Ectodermal cell (in vitro differentiated cells): ENCODE measurements around the gene TSHZ2.
"Not testable (repeated sequence)": the region's sequence is repeated elsewhere in the genome, so short reads cannot be mapped to it uniquely, and the experiment has no call there.

Source experiments
- H3K27ac ChIP-seq: 2 replicates; pipeline ENCODE4 v1.7.0; 2013; ENCODE audit warnings: mild to moderate bottlenecking, low read depth, low read length; ENCODE audit not compliant: insufficient read depth, poor library complexity, severe bottlenecking
- H3K27me3 ChIP-seq: 2 replicates; pipeline ENCODE4 v1.7.0; 2013; ENCODE audit warnings: mild to moderate bottlenecking, low read length; ENCODE audit not compliant: insufficient read depth, control insufficient read depth, poor library complexity, severe bottlenecking
- H3K36me3 ChIP-seq: one replicate; pipeline ENCODE4 v1.7.0; 2013; ENCODE audit warnings: low read length; ENCODE audit not compliant: control insufficient read depth, insufficient read depth
- H3K4me1 ChIP-seq: one replicate; pipeline ENCODE4 v1.7.0; 2013; ENCODE audit warnings: low read length; ENCODE audit not compliant: control insufficient read depth, insufficient read depth
- H3K4me3 ChIP-seq: 2 replicates; pipeline ENCODE4 v1.7.0; 2013; ENCODE audit warnings: low read depth, low read length, control low read depth; ENCODE audit not compliant: insufficient read depth
- H3K9me3 ChIP-seq: 2 replicates; pipeline ENCODE4 v1.7.0; 2013; ENCODE audit warnings: mild to moderate bottlenecking, low read length, moderate library complexity; ENCODE audit not compliant: control insufficient read depth
- WGBS, 2 experiments: methylation state at CpG; one replicate each; pipeline ENCODE4 v1.1.7; 2013; ENCODE audit warnings: missing lambda C conversion rate in 2 of 2; 5-methylcytosine and 5-hydroxymethylcytosine counted together

The TSHZ2 gene

DNA sequence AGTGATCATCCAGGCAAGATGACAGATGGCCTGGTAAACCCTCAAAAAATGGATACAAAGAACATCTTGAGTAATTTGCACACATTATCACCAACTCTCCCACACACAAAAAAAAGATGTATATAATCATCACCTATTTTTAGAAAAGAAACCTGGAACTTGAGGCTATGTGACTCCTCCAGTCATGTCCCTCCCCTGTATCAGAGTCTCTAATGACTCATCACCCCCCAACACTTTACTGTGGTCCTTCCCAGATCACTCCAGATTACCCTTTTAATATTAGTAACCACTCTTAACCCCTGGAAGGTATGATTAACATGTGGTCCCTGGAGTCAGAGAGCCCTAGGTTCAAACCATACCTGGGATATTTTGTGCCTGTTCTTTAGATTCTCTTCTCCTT, 476.7 kb downstream of the TSHZ2 start:
- H3K9me3 ChIP-seq = no peaks in the 10 kb centered on the region
- H3K27ac ChIP-seq = no peak overlapping the region
- no peaks in the 10 kb centered on the region for H3K27me3 ChIP-seq
- no peak overlapping the region for H3K4me3 ChIP-seq
- no peaks in the 10 kb centered on the region for H3K36me3 ChIP-seq
- peaks cover 7% of the 10 kb centered on the region for H3K4me1 ChIP-seq

DNA sequence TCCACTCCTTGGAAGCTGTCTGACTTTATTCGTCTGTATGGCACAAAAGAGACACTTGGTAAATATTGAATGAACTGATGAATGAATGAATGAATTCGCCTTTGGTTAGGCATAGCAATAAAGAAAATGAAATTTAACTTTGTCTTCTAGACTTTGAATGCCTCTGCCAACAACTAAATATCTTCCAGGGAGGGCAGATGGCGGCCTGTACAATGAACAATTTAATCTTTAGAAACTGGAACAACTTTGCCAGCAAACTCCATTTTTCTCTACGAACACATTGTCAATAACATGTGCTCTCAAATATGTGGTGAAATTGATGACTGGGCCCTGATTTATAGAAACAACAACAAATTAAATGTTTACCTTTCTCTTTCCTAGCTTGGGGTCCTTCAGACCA, 480.9 kb downstream of the TSHZ2 start:
- Histone ChIP-seq H3K27me3 (no peaks in the 10 kb centered on the region), H3K27ac (no peak overlapping the region), H3K9me3 (no peaks in the 10 kb centered on the region), H3K4me1 (no peaks in the 10 kb centered on the region), H3K4me3 (no peak overlapping the region), H3K36me3 (no peaks in the 10 kb centered on the region)
- 95 to 96% methylated on average over 3 to 4 of the region's 4 CpGs for WGBS, 2 experiments

DNA sequence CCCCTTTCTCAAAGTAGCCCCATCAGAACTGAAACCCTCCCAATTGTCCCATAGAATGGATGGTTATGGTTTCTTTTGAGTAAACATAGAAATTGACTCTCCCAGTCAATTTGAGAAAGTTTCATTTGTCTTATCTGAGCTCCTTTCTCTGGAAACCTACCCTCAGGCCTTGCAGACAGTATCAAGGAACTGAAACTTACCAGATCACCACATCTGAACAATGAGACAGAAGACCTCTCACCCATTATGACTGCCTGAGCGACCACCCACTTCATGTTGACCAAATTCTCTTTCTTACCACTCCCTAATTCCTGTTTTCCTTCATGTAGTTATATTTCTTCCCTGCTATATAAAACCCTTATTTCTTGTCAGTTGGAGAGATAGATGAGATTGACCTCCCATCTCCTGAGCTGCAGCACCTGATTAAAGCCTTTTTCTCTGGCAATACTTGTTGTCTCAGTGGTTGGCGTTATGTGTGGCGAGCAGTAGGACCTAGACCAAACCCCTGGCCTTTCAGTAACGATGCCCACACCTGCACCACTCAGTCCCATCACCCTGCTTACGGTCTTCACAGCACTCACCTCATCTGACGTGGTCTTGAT, 482.6 kb downstream of the TSHZ2 start:
- Histone ChIP-seq H3K9me3 (no peaks in the 10 kb centered on the region), H3K27ac (no peak overlapping the region), H3K36me3 (no peaks in the 10 kb centered on the region), H3K4me1 (no peaks in the 10 kb centered on the region), H3K4me3 (no peak overlapping the region), H3K27me3 (no peaks in the 10 kb centered on the region)
- WGBS, 2 experiments = 86% methylated on average over 6 of the region's 6 CpGs

- H3K27ac ChIP-seq = no peak overlapping the region
- no peaks in the 10 kb centered on the region for H3K9me3 ChIP-seq
- no peak overlapping the region for H3K4me3 ChIP-seq
- no peaks in the 10 kb centered on the region for H3K36me3 ChIP-seq
- WGBS, 2 experiments = 94% methylated on average over 6 of the region's 6 CpGs
- H3K27me3 ChIP-seq = no peaks in the 10 kb centered on the region
- no peaks in the 10 kb centered on the region for H3K4me1 ChIP-seq
Measured at GRCh38 chr20:53463101-53463972, 491.2 kb downstream of the TSHZ2 start.

DNA sequence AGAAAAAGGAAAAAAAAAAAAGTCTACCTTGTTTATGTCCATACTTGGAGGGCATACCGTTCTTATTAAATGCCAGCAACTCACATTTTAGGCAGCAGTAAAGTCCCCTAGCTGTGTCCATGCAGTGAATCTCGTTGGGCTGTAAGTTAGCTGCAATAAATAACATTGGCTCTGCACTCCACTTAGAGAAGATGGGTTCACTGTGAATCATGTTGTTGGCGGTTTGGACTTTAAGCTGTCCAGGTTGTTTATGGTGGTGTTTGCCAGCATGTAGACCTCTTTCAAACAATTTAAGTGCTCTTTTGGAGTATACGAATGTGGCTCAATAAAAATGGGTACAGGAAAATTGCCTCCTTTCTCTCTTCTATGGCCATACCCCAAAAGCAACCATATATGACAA, 494.1 kb downstream of the TSHZ2 start:
- no peak overlapping the region for H3K27ac ChIP-seq
- H3K9me3 ChIP-seq = no peaks in the 10 kb centered on the region
- 94 to 95% methylated on average over 3 to 4 of the region's 4 CpGs for WGBS, 2 experiments
- no peaks in the 10 kb centered on the region for H3K4me1 ChIP-seq
- no peaks in the 10 kb centered on the region for H3K27me3 ChIP-seq
- no peak overlapping the region for H3K4me3 ChIP-seq
- H3K36me3 ChIP-seq = no peaks in the 10 kb centered on the region

DNA sequence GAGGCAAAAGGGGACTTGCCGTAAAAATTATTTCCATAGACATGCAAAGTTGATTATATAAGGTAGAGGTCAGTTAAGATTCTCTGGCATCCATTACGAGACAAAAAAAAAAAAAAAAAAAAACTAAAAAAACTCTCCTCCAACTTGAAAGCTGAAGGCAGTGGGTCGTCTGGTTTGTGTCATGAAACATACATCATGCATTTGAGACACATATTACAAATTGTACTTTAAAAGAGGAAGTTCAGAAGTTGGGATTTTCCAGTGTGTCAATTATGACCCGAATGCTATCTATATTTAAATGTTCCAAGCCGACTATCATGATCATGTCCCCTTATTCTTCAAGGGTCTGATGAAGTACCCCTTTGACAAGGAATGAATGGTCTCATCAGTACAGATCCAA, 496.4 kb downstream of the TSHZ2 start:
- H3K4me3 ChIP-seq = no peak overlapping the region
- H3K9me3 ChIP-seq = no peaks in the 10 kb centered on the region
- H3K36me3 ChIP-seq = no peaks in the 10 kb centered on the region
- WGBS, 2 experiments = 94 to 95% methylated on average over 3 to 5 of the region's 5 CpGs
- H3K4me1 ChIP-seq = no peaks in the 10 kb centered on the region
- no peaks in the 10 kb centered on the region for H3K27me3 ChIP-seq
- H3K27ac ChIP-seq = no peak overlapping the region

- H3K4me3 ChIP-seq, H3K36me3 ChIP-seq, H3K9me3 ChIP-seq, H3K27me3 ChIP-seq, H3K4me1 ChIP-seq, H3K27ac ChIP-seq: not testable (repeated sequence)
- 87 to 93% methylated on average over 15 to 16 of the region's 18 CpGs for WGBS, 2 experiments
Measured at GRCh38 chr20:53472859-53473258, 500.7 kb downstream of the TSHZ2 start.

DNA sequence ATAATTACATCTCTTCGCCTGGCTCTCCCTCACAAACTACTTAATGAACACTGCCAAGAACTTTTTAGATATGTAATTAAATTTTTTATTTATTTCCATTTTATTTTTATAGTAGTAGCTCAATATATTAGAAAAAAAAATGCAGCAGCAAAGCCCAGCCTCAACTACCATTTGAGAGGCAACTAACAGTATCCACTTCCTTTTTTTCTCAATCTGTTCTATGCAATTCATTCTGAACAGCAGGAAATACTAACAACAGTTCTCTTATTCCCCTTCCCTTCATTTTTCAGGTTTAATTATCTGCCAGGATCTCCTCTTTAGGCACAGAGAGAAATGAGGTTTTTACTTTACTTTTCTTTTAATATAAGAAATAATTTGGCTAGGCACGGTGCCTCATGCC, 508.8 kb downstream of the TSHZ2 start:
- H3K36me3 ChIP-seq = no peaks in the 10 kb centered on the region
- H3K4me3 ChIP-seq = no peak overlapping the region
- H3K4me1 ChIP-seq = no peaks in the 10 kb centered on the region
- H3K27ac ChIP-seq = no peak overlapping the region
- H3K9me3 ChIP-seq = no peaks in the 10 kb centered on the region
- H3K27me3 ChIP-seq = no peaks in the 10 kb centered on the region
- 96 to 100% methylated on average over 1 to 2 of the region's 2 CpGs for WGBS, 2 experiments

GRCh38 chr20:53487461-53488200, 515.5 kb downstream of the TSHZ2 start:
- Histone ChIP-seq H3K4me3 (no peak overlapping the region), H3K27ac (no peak overlapping the region), H3K4me1 (no peaks in the 10 kb centered on the region), H3K27me3 (no peaks in the 10 kb centered on the region), H3K9me3 (no peaks in the 10 kb centered on the region), H3K36me3 (no peaks in the 10 kb centered on the region)
- 93 to 94% methylated on average over 4 of the region's 4 CpGs for WGBS, 2 experiments

DNA sequence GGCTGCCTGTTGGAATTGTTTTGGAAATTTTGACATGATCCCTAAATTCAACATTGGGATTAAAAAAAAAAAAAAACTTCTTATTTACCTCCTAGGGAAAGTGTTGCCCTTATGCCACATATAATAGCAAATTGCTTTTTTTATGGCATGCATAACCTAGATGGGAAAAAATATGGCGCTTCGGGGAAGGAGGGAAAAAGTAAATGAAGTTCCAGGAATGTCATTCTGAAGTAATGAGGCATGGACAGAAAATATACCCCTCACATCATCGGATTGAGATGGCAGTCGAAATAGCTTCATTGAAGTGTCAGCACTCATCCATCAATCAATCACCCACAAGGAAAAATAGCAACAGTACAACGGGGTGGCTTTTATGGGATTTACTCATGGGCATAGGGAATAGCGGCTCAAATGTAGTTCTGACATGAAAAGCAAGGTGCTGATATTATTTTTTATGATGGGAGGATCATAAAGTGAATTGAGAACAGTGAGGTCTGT, 516.7 kb downstream of the TSHZ2 start:
- H3K4me1 ChIP-seq = no peaks in the 10 kb centered on the region
- no peaks in the 10 kb centered on the region for H3K27me3 ChIP-seq
- H3K4me3 ChIP-seq = no peak overlapping the region
- no peak overlapping the region for H3K27ac ChIP-seq
- WGBS, 2 experiments = 88 to 89% methylated on average over 6 of the region's 6 CpGs
- H3K9me3 ChIP-seq = no peaks in the 10 kb centered on the region
- H3K36me3 ChIP-seq = no peaks in the 10 kb centered on the region
